IMR-90 (cell line): Measurements from ENCODE around the gene NPEPL1. TPM values are rescaled to one million over a fixed set of nuclear protein-coding genes. Genes with fewer than 3 reads are reported as not detected.
A peak's percentile ranks its signal among the peaks of the same experiment; 100 is the strongest.

Experiments used
- ATAC-seq: fragments of 200-7000 bp; cut with Tn5 transposase; 2 replicates; pipeline ENCODE4 v1.9.1; 2020; ENCODE audit warnings: low read depth, mild to moderate bottlenecking, moderate library complexity
- BruUV-seq: library from RNA; stranded (reverse); fragments of 400-500 nt; replicated peaks from 2 replicates; lab custom pipeline; 2021; lab: Mats Ljungman, UMichigan
- CTCF ChIA-PET: fragments of 300-600 bp; formaldehyde crosslinking; extraction: SDS; loops from one replicate; lab custom pipeline; 2021; ENCODE audit warnings: antibody characterized with exemption; lab: Yijun Ruan, JAX
- POLR2A ChIA-PET: fragments of 300-600 bp; sonication (Branson Sonifier 250); formaldehyde crosslinking; loops from one replicate; lab custom pipeline; 2022; ENCODE audit warnings: antibody characterized with exemption; ENCODE audit not compliant: unreplicated experiment; lab: Charles Lee
- DNase-seq: peaks from one replicate; pipeline ENCODE4 v3.0.0; 2013
- H2AFZ ChIP-seq: replicated peaks from 2 replicates; pipeline ENCODE3; 2013; ENCODE audit warnings: low read length, mild to moderate bottlenecking; ENCODE audit not compliant: poor library complexity
- H2AK5ac ChIP-seq: 2 replicates; pipeline ENCODE4 v1.6.1; 2013; ENCODE audit warnings: low read depth, low read length, inconsistent platforms
- H2AK9ac ChIP-seq: replicated peaks from 2 replicates; pipeline ENCODE3; 2013; ENCODE audit warnings: mild to moderate bottlenecking, low read depth, low read length, moderate library complexity; ENCODE audit not compliant: poor library complexity
- H2BK120ac ChIP-seq: 2 replicates; pipeline ENCODE4 v1.6.1; 2013; ENCODE audit warnings: low read depth, low read length, inconsistent platforms
- H2BK15ac ChIP-seq: 3 replicates; pipeline ENCODE4 v1.6.1; 2013; ENCODE audit warnings: low read depth, low read length, inconsistent platforms
- H2BK20ac ChIP-seq: 2 replicates; pipeline ENCODE4 v1.6.1; 2013; ENCODE audit warnings: low read depth, mild to moderate bottlenecking, inconsistent platforms, low read length, moderate library complexity
- H2BK5ac ChIP-seq: 2 replicates; pipeline ENCODE4 v1.6.1; 2013; ENCODE audit warnings: mild to moderate bottlenecking, low read depth, low read length, inconsistent platforms; ENCODE audit not compliant: poor library complexity, severe bottlenecking
- H3K14ac ChIP-seq: replicated peaks from 2 replicates; pipeline ENCODE4 v1.6.1; 2013; ENCODE audit warnings: low read depth, low read length, inconsistent platforms
- H3K18ac ChIP-seq: 2 replicates; pipeline ENCODE4 v1.6.1; 2013; ENCODE audit warnings: low read depth, low read length, control low read depth
- H3K23ac ChIP-seq: 2 replicates; pipeline ENCODE4 v1.6.1; 2013; ENCODE audit warnings: low read depth, low read length, inconsistent platforms
- H3K27ac ChIP-seq: 2 replicates; pipeline ENCODE4 v1.5.1; 2013; ENCODE audit warnings: mild to moderate bottlenecking, control low read depth, low read length; ENCODE audit not compliant: insufficient read depth
- H3K27me3 ChIP-seq: 2 replicates; pipeline ENCODE4 v1.6.1; 2013; ENCODE audit warnings: low read length; ENCODE audit not compliant: control insufficient read depth, insufficient read depth
- H3K36me3 ChIP-seq: 2 replicates; pipeline ENCODE4 v1.6.1; 2013; ENCODE audit warnings: low read length, mixed read lengths; ENCODE audit not compliant: control insufficient read depth, insufficient read depth
- H3K4ac ChIP-seq: 2 replicates; pipeline ENCODE4 v1.6.1; 2013; ENCODE audit warnings: low read depth, low read length, inconsistent platforms
- H3K4me1 ChIP-seq: 2 replicates; pipeline ENCODE4 v1.6.1; 2013; ENCODE audit warnings: low read length, mixed read lengths; ENCODE audit not compliant: control insufficient read depth, insufficient read depth
- H3K4me2 ChIP-seq: 2 replicates; pipeline ENCODE4 v1.6.1; 2013; ENCODE audit warnings: low read depth, mild to moderate bottlenecking, control low read depth, low read length, moderate library complexity
- H3K4me3 ChIP-seq: 2 replicates; pipeline ENCODE4 v1.5.1; 2013; ENCODE audit warnings: low read depth, mild to moderate bottlenecking, control low read depth, low read length, moderate library complexity; ENCODE audit not compliant: insufficient read depth
- H3K56ac ChIP-seq: 2 replicates; pipeline ENCODE4 v1.6.1; 2013; ENCODE audit warnings: low read length, inconsistent platforms; ENCODE audit not compliant: insufficient read depth; ENCODE audit errors: extremely low read depth
- H3K79me1 ChIP-seq, 2 experiments: 2 replicates each; pipeline ENCODE4 v1.6.1; 2013; ENCODE audit warnings: low read length in 2 of 2, inconsistent platforms in 1 of 2, low read depth in 1 of 2
- H3K9ac ChIP-seq: 2 replicates; pipeline ENCODE4 v1.6.1; 2013; ENCODE audit warnings: low read depth, low read length, control low read depth
- H3K9me1 ChIP-seq: 2 replicates; pipeline ENCODE4 v1.6.1; 2013; ENCODE audit warnings: low read length, inconsistent platforms; ENCODE audit not compliant: insufficient read depth
- H3K9me3 ChIP-seq: 2 replicates; pipeline ENCODE4 v1.6.1; 2013; ENCODE audit warnings: low read length; ENCODE audit not compliant: control insufficient read depth, insufficient read depth
- H4K20me1 ChIP-seq: 2 replicates; pipeline ENCODE4 v1.6.1; 2013; ENCODE audit warnings: low read length, inconsistent platforms; ENCODE audit not compliant: insufficient read depth
- H4K5ac ChIP-seq: 2 replicates; pipeline ENCODE4 v1.6.1; 2013; ENCODE audit warnings: mild to moderate bottlenecking, low read depth, low read length, control low read depth
- H4K8ac ChIP-seq, 2 experiments: 2 replicates each; pipeline ENCODE4 v1.6.1; 2013; ENCODE audit warnings: low read depth in 2 of 2, low read length in 2 of 2, control low read depth in 1 of 2, inconsistent platforms in 1 of 2
- H4K91ac ChIP-seq: 2 replicates; pipeline ENCODE4 v1.6.1; 2013; ENCODE audit warnings: low read depth, low read length, inconsistent platforms; ENCODE audit not compliant: insufficient read depth
- BHLHE40 ChIP-seq: fragments of 150-350 bp; IDR thresholded peaks from 2 replicates; pipeline ENCODE4 v1.6.1; 2016; ENCODE audit warnings: mild to moderate bottlenecking, low read depth, low read length
- CTCF ChIP-seq: conservative IDR thresholded peaks from 2 replicates; pipeline ENCODE4 v1.5.1; 2012; ENCODE audit warnings: mild to moderate bottlenecking, low read depth, low read length, improper control_type of control experiment
- MAFK ChIP-seq: IDR thresholded peaks from 2 replicates; pipeline ENCODE4 v1.6.1; 2012; ENCODE audit warnings: low read depth, low read length, improper control_type of control experiment
- MXI1 ChIP-seq: IDR thresholded peaks from 2 replicates; pipeline ENCODE4 v1.6.1; 2012; ENCODE audit warnings: low read depth, mild to moderate bottlenecking, low read length, moderate library complexity, borderline replicate concordance
- NFE2L2 ChIP-seq: fragments of 150-350 bp; IDR thresholded peaks from 2 replicates; pipeline ENCODE4 v1.6.1; 2016; ENCODE audit warnings: low read depth, mild to moderate bottlenecking, low read length
- POLR2A ChIP-seq: IDR thresholded peaks from 2 replicates; pipeline ENCODE4 v1.6.1; 2012; ENCODE audit warnings: mild to moderate bottlenecking, low read depth, low read length
- RAD21 ChIP-seq: IDR thresholded peaks from 2 replicates; pipeline ENCODE4 v1.6.1; 2012; ENCODE audit warnings: low read length, improper control_type of control experiment
- RFX5 ChIP-seq: IDR thresholded peaks from 2 replicates; pipeline ENCODE4 v1.8.0; 2012; ENCODE audit warnings: low read depth, mild to moderate bottlenecking, low read length, moderate library complexity
- SMC3 ChIP-seq: fragments of 150-350 bp; IDR thresholded peaks from 2 replicates; pipeline ENCODE4 v1.6.1; 2016; ENCODE audit warnings: low read depth, mild to moderate bottlenecking, antibody characterized with exemption, low read length, moderate library complexity
- WGBS, 2 experiments: methylation state at CpG; one replicate each; pipeline versions ENCODE4 v1.1.5 to v1.1.7; 2013; ENCODE audit warnings: missing lambda C conversion rate in 2 of 2; ENCODE audit not compliant: insufficient read length in 1 of 2; ENCODE audit errors: extremely low coverage in 2 of 2; 5-methylcytosine and 5-hydroxymethylcytosine counted together
- dilution Hi-C: fragments of 300-500 bp; cut with HindIII; formaldehyde crosslinking; loops from one replicate; pipeline ENCODE4 v1.14.3; 2018; ENCODE audit warnings: low sequenced_read_pairs; ENCODE audit not compliant: unreplicated experiment
- in situ Hi-C: fragments of 300-500 bp; cut with MboI; formaldehyde crosslinking; loops from 3 replicates; pipeline ENCODE4 v1.14.3; 2019; ENCODE audit warnings: low sequenced_read_pairs, inconsistent platforms, mixed read lengths
- intact Hi-C: fragments of 100-400 bp; cut with micrococcal nuclease; formaldehyde crosslinking; loops from 2 replicates; pipeline ENCODE4 v1.10.0; 2022
- polyA plus RNA-seq, 3 experiments: library from polyadenylated mRNA; depleted of rRNA; stranded (reverse); fragments of >200 nt; gene quantifications; 2 replicates each; pipeline ENCODE4 v1.2.3, GENCODE V29; 2012; ENCODE audit warnings: low replicate concordance in 1 of 3
- total RNA-seq: library from RNA; depleted of rRNA; stranded (reverse); fragments of >200 nt; gene quantifications from 2 replicates; pipeline ENCODE4 v1.2.3, GENCODE V29; 2012
- TF ChIP-seq, protein P1 (sequence below): fragments of 150-350 bp; IDR thresholded peaks from 2 replicates; pipeline ENCODE4 v1.6.1; 2017; ENCODE audit warnings: mild to moderate bottlenecking, antibody characterized with exemption, low read length, low read depth
- TF ChIP-seq, protein P2 (sequence below): fragments of 150-350 bp; IDR thresholded peaks from 2 replicates; pipeline ENCODE4 v1.6.1; 2016; ENCODE audit warnings: low read depth, mild to moderate bottlenecking, low read length, moderate library complexity, borderline replicate concordance

Gene NPEPL1
- total and polyA plus RNA-seq, 2 of the 4 experiments (the other 2 are of a cell fraction): 6.3 to 10.4 TPM

DNA sequence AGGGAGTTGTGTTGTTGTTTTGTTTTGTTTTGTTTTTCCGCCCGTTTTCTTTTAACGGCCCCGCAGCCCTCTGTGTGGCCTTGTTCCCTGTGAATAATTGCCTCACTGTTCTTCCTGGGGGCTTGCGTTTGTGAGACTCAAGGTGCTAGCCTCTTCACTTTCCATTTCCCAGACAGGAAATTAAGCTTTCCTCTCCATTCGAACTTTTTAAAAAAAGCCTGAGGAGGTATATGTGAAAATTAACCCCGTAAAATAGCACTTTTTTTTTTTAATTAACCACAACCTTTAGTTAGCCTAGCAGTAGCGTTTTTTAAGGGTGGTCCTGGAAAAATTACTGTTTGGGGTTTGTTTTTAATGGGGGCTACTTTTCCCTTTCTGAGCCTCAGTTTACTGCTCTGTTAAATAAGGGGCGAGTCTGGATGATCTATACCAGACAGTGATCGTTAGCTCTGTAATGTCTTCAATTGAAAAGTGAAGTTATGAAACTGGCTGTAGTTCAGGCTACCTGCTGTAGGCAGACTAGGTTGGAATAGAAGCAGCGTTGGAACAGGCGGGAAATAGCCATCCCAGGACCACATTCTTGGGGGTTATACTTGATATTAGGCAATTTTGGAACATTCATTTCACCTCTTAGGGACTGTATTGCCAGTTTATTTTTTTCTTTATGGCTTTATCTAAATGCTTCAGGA, 39.9 kb upstream of the NPEPL1 start (continued):
- TF ChIP-seq CTCF (no peak), MAFK (no peak)

DNA sequence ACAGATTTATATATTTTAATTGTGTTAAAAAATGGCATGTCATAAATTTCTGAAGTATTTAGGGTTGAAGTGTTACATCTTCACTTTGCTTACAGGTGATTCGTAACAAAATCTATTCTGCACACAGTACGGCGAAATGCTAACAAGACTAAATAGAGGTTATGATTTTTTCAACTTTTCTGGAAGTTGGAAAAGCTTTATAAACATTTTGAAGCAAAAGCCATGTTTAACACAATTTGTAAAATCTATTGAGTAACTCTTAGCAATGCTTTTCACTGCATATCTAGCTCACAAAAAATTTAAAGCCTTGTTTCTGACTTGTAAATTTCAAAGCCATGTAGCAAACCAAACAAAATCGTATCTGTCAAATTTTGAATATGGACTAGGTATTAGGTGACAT, 38.3 kb upstream of the NPEPL1 start:
- Histone ChIP-seq H4K20me1 (peaks cover 20% of the 10 kb centered on the region; the same call in 1 of the 2 replicates), H3K4me3 (no peak overlapping the region), H3K36me3 (no peaks in the 10 kb centered on the region), H3K4me2 (peak overlapping the region; percentile 23; the same call in 1 of the 2 replicates), H3K56ac (no peak overlapping the region), H3K18ac (no peak overlapping the region), H3K4ac (no peak overlapping the region), H2BK15ac (no peak overlapping the region), H3K4me1 (peaks cover 6% of the 10 kb centered on the region), H2BK120ac (no peak overlapping the region), H2AK9ac (no peak overlapping the region), H3K27ac (no peak overlapping the region), H3K9ac (no peak overlapping the region), H3K14ac (no peak overlapping the region), H4K5ac (no peak overlapping the region), H3K23ac (no peak overlapping the region), H2BK5ac (no peak overlapping the region), H3K27me3 (no peaks in the 10 kb centered on the region), H3K9me1 (no peaks in the 10 kb centered on the region), H2BK20ac (no peak overlapping the region), H4K8ac (no peak overlapping the region), H3K9me3 (no peaks in the 10 kb centered on the region), H2AK5ac (no peak overlapping the region), H3K79me1 (peaks cover 19 to 50% of the 10 kb centered on the region in 2 experiments), H4K91ac (no peak overlapping the region), H2AFZ (no peak overlapping the region)
- intact Hi-C loops: loop anchor here (5.0 to 10.0 kb wide), 5 partner anchors 82 to 568 kb away; no protein-coding TSS in a partner anchor
- no TSS peak for BruUV-seq
- no peak for ATAC-seq
- ChIA-PET POLR2A (interaction anchor here (0.6 kb wide), 1 partner anchor 164 kb away, joined by 3 read pairs; no protein-coding TSS in a partner anchor), CTCF (no interaction called here)
- dilution Hi-C loops: loop anchor here (25.0 kb wide), 1 partner anchor 417 kb away; the partner anchor contains the start of gene ANKRD60
- DNase-seq: no peak
- in situ Hi-C loops: loop anchor here (10.0 kb wide), 1 partner anchor 420 kb away; no protein-coding TSS in a partner anchor
- WGBS, 2 experiments: no CpG with 5 or more reads among the region's 4 CpGs
- TF ChIP-seq BHLHE40: no peak
- TF ChIP-seq RAD21: no peak
- no peak for TF ChIP-seq RFX5
- TF ChIP-seq MXI1: no peak
- TF ChIP-seq, protein P1, sequence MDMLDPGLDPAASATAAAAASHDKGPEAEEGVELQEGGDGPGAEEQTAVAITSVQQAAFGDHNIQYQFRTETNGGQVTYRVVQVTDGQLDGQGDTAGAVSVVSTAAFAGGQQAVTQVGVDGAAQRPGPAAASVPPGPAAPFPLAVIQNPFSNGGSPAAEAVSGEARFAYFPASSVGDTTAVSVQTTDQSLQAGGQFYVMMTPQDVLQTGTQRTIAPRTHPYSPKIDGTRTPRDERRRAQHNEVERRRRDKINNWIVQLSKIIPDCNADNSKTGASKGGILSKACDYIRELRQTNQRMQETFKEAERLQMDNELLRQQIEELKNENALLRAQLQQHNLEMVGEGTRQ: no peak
- TF ChIP-seq SMC3: no peak
- TF ChIP-seq, protein P2, sequence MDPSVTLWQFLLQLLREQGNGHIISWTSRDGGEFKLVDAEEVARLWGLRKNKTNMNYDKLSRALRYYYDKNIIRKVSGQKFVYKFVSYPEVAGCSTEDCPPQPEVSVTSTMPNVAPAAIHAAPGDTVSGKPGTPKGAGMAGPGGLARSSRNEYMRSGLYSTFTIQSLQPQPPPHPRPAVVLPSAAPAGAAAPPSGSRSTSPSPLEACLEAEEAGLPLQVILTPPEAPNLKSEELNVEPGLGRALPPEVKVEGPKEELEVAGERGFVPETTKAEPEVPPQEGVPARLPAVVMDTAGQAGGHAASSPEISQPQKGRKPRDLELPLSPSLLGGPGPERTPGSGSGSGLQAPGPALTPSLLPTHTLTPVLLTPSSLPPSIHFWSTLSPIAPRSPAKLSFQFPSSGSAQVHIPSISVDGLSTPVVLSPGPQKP: no peak
- no peak for TF ChIP-seq NFE2L2
- TF ChIP-seq POLR2A: no peak
